Measurements from ENCODE around the gene CBL.

Gene CBL

DNA sequence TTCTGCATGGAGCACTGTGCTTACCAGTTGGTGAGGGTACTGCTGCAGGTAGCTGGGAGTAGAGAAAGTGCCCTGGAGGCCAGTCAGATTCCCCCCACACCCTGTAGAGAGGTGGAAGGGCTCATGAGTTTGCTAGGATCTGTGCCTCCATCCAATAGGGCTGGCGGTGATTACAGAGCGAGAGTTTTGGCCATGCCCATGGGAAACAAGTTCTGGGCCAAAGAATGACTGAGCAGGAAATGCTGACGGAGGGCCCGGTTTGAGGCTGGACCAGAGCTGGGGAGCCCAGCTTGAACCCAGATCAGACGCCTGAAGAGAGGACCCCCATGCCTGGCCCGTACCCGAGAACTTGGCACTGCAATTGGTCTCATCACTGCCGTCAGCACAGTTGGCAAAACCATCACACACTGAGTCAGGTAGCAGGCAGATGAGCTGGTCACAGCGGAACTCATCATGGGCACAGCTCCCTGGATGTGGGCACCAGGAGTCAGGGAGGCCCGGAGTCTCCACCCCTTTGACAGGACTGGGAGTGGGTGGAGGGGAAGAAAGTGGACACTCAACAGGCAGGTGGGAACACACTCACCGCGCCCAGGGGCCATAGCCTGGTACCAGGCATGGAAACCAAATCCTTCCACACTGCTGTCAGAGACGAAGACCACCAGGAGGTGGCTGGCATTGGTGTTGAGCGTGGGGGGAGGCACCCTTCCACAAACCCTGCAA is 138.3 kb downstream of the CBL start:
- DNase-seq (ENCODE audit: low read depth): no peak

DNA sequence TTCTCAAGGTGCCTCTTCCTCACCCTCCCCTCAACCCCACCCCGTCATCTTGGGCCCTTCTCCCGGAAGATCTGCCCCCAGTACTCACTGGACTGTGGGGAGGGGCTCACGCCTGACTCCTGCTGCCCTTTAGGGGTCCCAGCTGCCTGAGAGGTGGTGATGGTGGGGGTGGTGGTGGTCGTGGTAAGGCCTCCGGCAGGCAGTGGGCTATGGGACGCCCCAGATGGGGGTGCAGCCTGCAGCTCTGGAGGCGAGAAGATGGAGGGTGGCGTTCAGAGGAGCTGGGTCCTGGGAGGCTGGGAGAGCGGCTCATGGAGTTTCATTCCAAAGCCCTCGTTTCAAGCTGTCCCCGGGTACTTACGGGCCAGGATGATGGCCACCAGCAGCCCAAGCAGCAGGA is 139.5 kb downstream of the CBL start:
- TF ChIP-seq CTCF (IDR thresholded peaks at IDR 0.05; ENCODE audit: low read depth, low read length, missing control alignments): no peak
- DNase-seq (ENCODE audit: low read depth): no peak

More for the DNA sequence above, 138.3 kb downstream of the CBL start:
- no peak for TF ChIP-seq CTCF (IDR thresholded peaks at IDR 0.05; ENCODE audit: low read depth, low read length, missing control alignments)
- no peak overlapping the region for H3K4me3 ChIP-seq (ENCODE audit: low read depth, low read length)

DNA sequence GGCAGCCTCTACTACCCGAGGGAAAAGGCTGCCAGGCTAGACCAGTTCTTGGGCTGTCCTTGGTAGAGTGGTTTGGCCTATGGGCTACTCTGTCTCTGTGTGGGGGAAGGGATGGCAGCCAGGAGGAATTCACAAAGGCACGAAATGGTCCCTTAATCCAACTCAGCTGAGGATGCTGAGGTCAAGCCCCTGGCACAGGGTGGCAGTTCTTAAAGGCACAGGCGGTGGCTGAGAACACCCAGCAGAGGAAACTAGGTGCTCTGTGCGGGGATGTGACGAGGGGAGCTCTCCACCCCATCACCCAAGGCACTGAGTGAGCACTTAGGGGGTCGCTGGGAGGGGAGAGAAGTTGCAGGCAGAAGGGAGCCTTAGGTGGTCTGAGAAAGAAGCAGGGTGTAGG is 140.5 kb downstream of the CBL start, which contains the start of gene MFRP:
MFRP (minus strand) TSS at position 101 of the 400 bp plus-strand sequence. CDS start 192 bp downstream, outside the sequence.
- no peak for DNase-seq (ENCODE audit: low read depth)
- no peak for TF ChIP-seq CTCF (IDR thresholded peaks at IDR 0.05; ENCODE audit: low read depth, low read length, missing control alignments)
- no peak within 1 kb of the TSS for H3K4me3 ChIP-seq (ENCODE audit: low read depth, low read length)

More for the DNA sequence above, 139.5 kb downstream of the CBL start:
- H3K4me3 ChIP-seq (ENCODE audit: low read depth, low read length): no peak overlapping the region

GRCh38 chr11:119347242-119347641 is 141.1 kb downstream of the CBL start:
- DNase-seq (ENCODE audit: low read depth): no peak
- H3K4me3 ChIP-seq (ENCODE audit: low read depth, low read length): no peak overlapping the region
- no peak for TF ChIP-seq CTCF (IDR thresholded peaks at IDR 0.05; ENCODE audit: low read depth, low read length, missing control alignments)

GRCh38 chr11:119347940-119348605 is 141.9 kb downstream of the CBL start:
- no peak overlapping the region for H3K4me3 ChIP-seq (ENCODE audit: low read depth, low read length)
- no peak for DNase-seq (ENCODE audit: low read depth)
- TF ChIP-seq CTCF (IDR thresholded peaks at IDR 0.05; ENCODE audit: low read depth, low read length, missing control alignments): no peak

DNA sequence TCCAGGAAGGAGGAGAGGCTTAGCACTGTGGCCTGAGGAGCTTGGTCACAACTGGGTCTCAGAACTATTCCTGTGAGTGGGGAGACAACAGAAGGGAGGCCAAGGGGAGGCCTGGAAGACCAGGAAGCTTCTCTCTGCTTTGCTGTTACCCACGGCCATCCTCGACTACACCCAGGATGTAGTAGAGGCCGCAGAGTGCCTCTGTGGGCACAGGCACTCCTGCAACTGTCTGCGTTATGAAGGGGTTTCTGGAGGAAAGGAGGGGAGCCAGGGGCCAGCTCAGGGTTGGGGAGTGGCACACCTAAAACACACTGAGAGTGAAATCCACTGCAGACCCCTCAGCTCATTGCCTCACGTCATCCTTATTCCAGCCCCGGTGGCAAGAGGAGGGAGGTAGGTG is 144.2 kb downstream of the CBL start:
- TF ChIP-seq CTCF (IDR thresholded peaks at IDR 0.05; ENCODE audit: low read depth, low read length, missing control alignments): no peak

More for the DNA sequence above, 144.2 kb downstream of the CBL start:
- no peak overlapping the region for H3K4me3 ChIP-seq (ENCODE audit: low read depth, low read length)
- no peak for DNase-seq (ENCODE audit: low read depth)
